ENCODE data around the gene TTC7B. TPM values are rescaled to one million over a fixed set of nuclear protein-coding genes. Genes with fewer than 3 reads are reported as not detected.
A peak's percentile ranks its signal among the peaks of the same experiment; 100 is the strongest.

TTC7B gene
- total and polyA plus RNA-seq, 9 donors: 17.6 to 44.7 (median 38.0) TPM

DNA sequence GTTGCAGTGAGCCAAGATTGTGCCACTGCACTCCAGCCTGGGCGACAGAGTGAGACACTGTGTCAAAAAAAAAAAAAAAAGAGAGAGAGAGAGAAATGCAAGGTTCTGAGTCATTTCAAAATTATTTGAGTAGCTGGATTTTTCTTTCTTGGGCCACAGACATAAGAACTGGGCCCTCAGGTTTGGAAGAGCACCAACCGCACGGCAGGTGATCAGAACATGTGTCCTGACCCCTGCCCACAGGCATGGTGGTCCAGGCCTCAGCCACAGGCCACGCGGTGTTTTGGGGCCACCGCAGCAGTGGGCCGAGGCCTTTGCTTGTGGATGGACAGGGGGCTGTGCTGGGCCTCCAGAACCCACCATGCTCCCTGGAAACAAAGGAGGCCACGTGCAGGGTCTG is 292.7 kb downstream of the TTC7B start:
- DNase-seq: no peak
- H3K4me3 ChIP-seq (ENCODE audit: low read length): no peak overlapping the region
- peaks cover 52% of the 10 kb centered on the region for H3K4me1 ChIP-seq (ENCODE audit: control insufficient read depth, insufficient read depth, low read length)
- WGBS (ENCODE audit: insufficient coverage): 75% methylated on average over 7 of the region's 8 CpGs
- no peaks in the 10 kb centered on the region for H3K27me3 ChIP-seq (ENCODE audit: control insufficient read depth, insufficient read depth, low read length)
- no peak overlapping the region for H3K27ac ChIP-seq (ENCODE audit: low read length)
- H3K9me3 ChIP-seq (replicated peaks; ENCODE audit: control insufficient read depth, low read depth, low read length): peaks cover 7% of the 10 kb centered on the region
- no peaks in the 10 kb centered on the region for H3K36me3 ChIP-seq (ENCODE audit: control insufficient read depth, insufficient read depth, low read length)

DNA sequence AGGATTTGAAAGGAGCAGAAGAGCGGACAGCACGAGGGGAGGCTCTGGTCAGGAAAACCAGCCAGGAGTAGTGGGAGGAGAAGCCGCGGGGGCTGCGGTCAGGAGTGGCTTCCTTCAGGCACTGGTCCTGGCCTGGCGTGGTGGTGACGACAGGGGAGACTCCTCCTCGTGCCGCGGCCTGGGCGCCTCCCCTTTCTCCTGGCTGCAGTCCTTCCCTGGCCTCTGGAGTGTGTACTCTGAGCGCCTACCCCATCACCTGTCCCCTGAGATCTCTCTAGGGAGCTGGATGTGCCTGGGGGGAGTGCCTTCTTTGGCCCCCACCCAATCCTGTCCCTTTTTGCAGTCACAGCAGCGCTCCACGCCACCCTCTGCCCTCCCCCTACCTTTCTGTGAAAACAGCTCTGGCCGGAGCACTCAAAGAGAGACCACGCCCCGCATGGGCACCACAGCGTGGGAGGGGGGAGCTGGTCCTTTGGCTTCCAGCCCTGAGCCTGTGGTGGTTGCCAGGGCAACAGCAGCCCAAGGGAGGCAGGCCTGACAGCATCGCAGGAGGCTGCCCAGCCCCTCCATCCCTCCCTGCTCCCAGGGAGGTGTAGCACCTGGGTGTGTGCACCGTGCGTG is 293.5 kb downstream of the TTC7B start:
- Histone ChIP-seq H3K4me1 (ENCODE audit: control insufficient read depth, insufficient read depth, low read length) (peaks cover 60% of the 10 kb centered on the region), H3K9me3 (replicated peaks; ENCODE audit: control insufficient read depth, low read depth, low read length) (peaks cover 7% of the 10 kb centered on the region), H3K36me3 (ENCODE audit: control insufficient read depth, insufficient read depth, low read length) (no peaks in the 10 kb centered on the region), H3K27me3 (ENCODE audit: control insufficient read depth, insufficient read depth, low read length) (no peaks in the 10 kb centered on the region), H3K27ac (ENCODE audit: low read length) (no peak overlapping the region), H3K4me3 (ENCODE audit: low read length) (no peak overlapping the region)
- DNase-seq: peak; percentile 37
- WGBS (ENCODE audit: insufficient coverage): 41% methylated on average over 11 of the region's 21 CpGs

DNA sequence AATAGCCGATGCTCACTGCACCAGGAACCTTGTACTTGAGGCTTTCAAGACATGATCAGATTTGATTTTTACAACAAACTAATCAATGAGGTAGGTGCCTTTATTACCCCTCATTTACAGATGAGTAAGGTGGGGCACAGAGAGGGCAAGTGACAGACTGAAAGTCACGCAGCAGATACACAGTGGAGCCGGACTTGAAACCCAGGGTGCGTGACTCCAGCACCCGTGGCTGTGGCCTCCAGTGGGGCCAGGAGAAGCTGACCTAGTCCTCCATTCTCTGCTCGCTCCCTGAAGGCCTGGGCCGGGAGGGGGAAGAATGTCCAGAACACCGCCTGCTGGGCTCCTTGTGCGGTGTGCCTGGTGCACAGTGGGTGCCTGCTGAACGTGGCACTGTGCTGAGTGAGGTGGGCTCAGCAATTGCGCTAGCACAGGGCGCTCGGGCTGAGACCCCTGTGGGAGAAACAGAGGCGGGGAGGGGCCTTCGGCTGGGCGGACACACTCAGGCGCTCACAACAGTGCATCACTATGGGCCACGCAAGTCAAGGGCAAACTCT is 294.2 kb downstream of the TTC7B start:
- no peak overlapping the region for H3K27ac ChIP-seq (ENCODE audit: low read length)
- peaks cover 7% of the 10 kb centered on the region for H3K9me3 ChIP-seq (replicated peaks; ENCODE audit: control insufficient read depth, low read depth, low read length)
- H3K4me1 ChIP-seq (ENCODE audit: control insufficient read depth, insufficient read depth, low read length): peaks cover 67% of the 10 kb centered on the region
- whole genome bisulfite sequencing (ENCODE audit: insufficient coverage): 85% methylated on average over 17 of the region's 18 CpGs
- no peak for DNase-seq
- no peaks in the 10 kb centered on the region for H3K27me3 ChIP-seq (ENCODE audit: control insufficient read depth, insufficient read depth, low read length)
- H3K4me3 ChIP-seq (ENCODE audit: low read length): no peak overlapping the region
- H3K36me3 ChIP-seq (ENCODE audit: control insufficient read depth, insufficient read depth, low read length): no peaks in the 10 kb centered on the region

DNA sequence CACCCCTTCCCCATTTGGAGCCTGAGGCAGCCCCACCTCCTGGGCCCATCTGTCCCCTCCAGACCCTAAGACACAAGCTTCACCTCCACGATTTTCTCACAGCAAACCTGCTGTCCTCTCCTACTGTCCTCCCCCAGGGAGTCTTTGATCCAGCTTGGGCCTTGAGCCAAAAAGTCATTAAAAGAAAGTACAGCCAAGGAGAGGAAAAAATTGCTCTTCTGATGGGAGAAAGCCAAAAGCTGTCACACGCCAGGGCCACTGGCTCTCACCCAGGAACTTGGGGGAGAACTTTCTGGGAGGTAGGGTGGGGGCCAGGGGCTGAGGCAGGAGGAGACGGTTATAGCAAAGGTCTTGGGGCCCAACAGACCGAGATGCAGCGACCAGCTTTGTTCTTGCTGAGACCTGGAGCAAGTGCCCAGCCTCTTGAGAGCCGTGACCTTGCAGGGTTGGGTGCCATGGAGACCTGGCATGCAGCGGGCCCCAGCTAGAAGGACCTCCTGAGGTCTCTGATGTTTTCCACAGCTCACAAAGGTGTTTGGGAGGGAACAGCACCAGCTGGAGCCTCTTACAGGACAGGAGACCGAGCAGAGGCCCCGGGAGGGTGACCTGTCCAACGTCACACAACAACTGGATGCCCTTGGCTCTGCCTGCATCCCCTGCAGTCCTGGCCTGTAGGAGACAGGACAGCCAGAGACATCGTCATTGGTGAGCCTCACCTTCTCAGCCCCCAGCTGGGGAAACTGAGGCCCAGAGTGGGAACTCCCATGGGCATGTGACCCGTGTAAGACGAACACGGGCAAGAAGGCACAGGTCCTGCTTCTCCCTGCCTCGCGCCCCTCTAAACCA is 294.9 kb downstream of the TTC7B start:
- WGBS (ENCODE audit: insufficient coverage): 37% methylated on average over 11 of the region's 16 CpGs
- no peak overlapping the region for H3K27ac ChIP-seq (ENCODE audit: low read length)
- H3K27me3 ChIP-seq (ENCODE audit: control insufficient read depth, insufficient read depth, low read length): no peaks in the 10 kb centered on the region
- H3K4me1 ChIP-seq (ENCODE audit: control insufficient read depth, insufficient read depth, low read length): peaks cover 72% of the 10 kb centered on the region
- H3K4me3 ChIP-seq (ENCODE audit: low read length): no peak overlapping the region
- H3K9me3 ChIP-seq (replicated peaks; ENCODE audit: control insufficient read depth, low read depth, low read length): peaks cover 4% of the 10 kb centered on the region
- H3K36me3 ChIP-seq (ENCODE audit: control insufficient read depth, insufficient read depth, low read length): no peaks in the 10 kb centered on the region
- peak; percentile 74 for DNase-seq

DNA sequence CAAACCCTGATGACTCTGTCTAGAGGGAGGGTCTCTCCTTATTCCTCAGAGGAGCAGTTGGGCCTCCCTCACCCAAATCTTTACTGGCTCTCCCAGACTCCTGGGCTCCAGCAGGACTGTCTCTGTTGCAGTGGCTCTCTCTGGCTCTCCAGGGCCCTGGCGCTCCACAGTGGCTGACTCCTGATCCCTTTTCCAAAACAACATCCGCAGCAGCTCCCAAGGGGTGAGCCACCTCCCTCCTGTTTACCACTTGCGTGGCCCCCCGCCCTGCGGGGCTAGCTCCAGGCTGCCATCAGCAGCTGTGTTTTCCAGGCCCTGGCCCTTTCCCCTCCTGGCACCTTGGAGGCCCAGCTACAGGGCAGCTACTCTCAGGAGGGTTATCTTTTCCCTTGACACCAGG is 295.9 kb downstream of the TTC7B start:
- DNase-seq: no peak
- Histone ChIP-seq H3K9me3 (replicated peaks; ENCODE audit: control insufficient read depth, low read depth, low read length) (peaks cover 4% of the 10 kb centered on the region), H3K4me3 (ENCODE audit: low read length) (no peak overlapping the region), H3K27me3 (ENCODE audit: control insufficient read depth, insufficient read depth, low read length) (no peaks in the 10 kb centered on the region), H3K4me1 (ENCODE audit: control insufficient read depth, insufficient read depth, low read length) (peaks cover 74% of the 10 kb centered on the region), H3K27ac (ENCODE audit: low read length) (no peak overlapping the region), H3K36me3 (ENCODE audit: control insufficient read depth, insufficient read depth, low read length) (no peaks in the 10 kb centered on the region)
- WGBS (ENCODE audit: insufficient coverage): 63% methylated on average over 5 of the region's 5 CpGs

DNA sequence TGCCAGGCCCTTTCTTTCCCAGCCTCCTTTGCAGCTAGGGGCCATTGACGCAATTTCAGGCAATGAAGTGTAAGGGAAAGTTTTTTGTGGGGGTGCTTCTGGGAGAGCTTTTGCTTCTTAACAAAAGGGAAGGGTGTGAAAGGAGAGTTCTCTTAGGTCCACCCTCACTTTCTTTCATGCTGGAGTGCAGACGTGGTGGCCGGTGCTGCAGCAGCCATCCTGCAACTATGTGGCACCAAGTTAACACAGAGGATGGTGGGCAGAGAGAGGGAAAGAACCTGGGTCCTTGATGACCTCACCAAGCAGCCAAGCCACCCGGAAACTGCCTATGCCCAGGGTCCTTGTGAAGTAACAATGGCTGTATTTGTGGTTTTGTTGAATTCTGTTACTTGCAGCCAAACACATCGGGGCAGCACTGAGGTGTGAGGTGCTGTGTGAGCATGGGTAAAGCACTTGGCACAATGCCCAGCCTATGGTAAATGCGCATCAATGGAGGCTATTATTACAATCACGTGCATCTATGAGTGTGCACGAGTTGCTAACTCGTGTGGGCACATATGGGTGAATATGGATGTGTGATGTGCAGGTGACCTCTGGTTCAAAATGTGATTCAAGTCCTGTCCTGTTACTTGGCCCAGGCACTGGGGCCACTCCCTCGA is 296.8 kb downstream of the TTC7B start:
- WGBS (ENCODE audit: insufficient coverage): 95% methylated on average over 8 of the region's 10 CpGs
- peaks cover 74% of the 10 kb centered on the region for H3K4me1 ChIP-seq (ENCODE audit: control insufficient read depth, insufficient read depth, low read length)
- H3K36me3 ChIP-seq (ENCODE audit: control insufficient read depth, insufficient read depth, low read length): no peaks in the 10 kb centered on the region
- H3K27ac ChIP-seq (ENCODE audit: low read length): no peak overlapping the region
- DNase-seq: no peak
- H3K27me3 ChIP-seq (ENCODE audit: control insufficient read depth, insufficient read depth, low read length): no peaks in the 10 kb centered on the region
- H3K9me3 ChIP-seq (replicated peaks; ENCODE audit: control insufficient read depth, low read depth, low read length): peaks cover 4% of the 10 kb centered on the region
- no peak overlapping the region for H3K4me3 ChIP-seq (ENCODE audit: low read length)

DNA sequence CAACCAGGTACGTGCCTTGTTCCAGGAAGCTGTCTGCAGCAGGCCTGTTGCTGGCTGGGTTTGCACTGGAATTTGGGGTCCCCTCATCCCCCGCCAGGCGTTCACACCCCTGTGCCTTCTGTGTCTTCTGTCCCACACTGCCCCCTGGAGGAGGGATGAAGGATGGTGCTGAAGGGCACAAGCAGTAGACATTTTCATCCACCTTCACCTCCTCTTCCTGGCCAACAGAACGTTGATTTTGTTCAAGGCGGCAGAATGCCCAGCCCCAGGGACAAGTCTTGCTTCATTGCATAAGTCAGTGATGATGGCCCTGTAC is 297.3 kb downstream of the TTC7B start:
- 87% methylated on average over 3 of the region's 5 CpGs for WGBS (ENCODE audit: insufficient coverage)
- H3K36me3 ChIP-seq (ENCODE audit: control insufficient read depth, insufficient read depth, low read length): no peaks in the 10 kb centered on the region
- no peak overlapping the region for H3K27ac ChIP-seq (ENCODE audit: low read length)
- peaks cover 74% of the 10 kb centered on the region for H3K4me1 ChIP-seq (ENCODE audit: control insufficient read depth, insufficient read depth, low read length)
- no peak for DNase-seq
- H3K27me3 ChIP-seq (ENCODE audit: control insufficient read depth, insufficient read depth, low read length): no peaks in the 10 kb centered on the region
- H3K4me3 ChIP-seq (ENCODE audit: low read length): no peak overlapping the region
- peaks cover 4% of the 10 kb centered on the region for H3K9me3 ChIP-seq (replicated peaks; ENCODE audit: control insufficient read depth, low read depth, low read length)

DNA sequence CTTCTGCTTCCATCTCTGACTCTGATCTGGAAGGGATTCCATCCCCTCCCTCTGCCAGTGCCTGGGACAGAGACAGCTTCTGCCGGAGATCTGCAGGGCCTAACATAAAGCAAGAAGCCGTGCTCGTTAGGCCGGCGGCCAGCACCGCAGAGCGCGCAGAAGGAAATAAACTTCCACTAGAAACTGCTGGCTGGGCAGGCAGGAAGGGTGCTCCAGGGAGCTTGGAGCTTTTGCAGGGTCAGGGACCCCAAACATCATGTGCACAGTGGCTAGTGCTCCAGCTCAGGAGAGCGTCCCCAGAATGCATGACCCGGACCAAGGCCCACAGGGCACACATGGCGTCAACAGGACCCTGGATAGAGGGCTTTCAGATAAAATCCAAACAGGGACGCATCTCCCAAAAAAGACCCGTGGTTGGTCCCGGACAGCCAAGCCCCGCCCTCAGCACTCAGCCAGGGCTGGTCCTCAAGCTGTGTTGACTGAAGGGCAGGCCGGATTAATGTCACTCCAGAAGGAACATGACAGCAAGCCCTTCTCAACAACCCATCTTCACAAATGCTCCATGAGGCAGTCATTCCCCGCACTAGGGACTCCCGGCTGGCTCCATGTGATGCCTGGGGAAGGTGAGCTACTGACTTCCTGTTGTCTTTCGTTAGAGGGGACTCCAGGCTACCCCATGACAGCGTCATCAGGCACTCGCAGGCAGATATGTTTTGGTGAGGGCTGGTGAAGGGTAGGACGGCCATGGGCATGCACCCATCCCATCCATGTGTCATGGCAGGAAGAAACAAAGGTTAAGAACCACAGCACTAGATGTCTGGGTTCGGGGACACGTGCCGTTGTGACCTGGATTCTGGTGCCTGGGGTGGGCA is 297.9 kb downstream of the TTC7B start:
- Histone ChIP-seq H3K4me1 (ENCODE audit: control insufficient read depth, insufficient read depth, low read length) (peaks cover 76% of the 10 kb centered on the region), H3K27me3 (ENCODE audit: control insufficient read depth, insufficient read depth, low read length) (no peaks in the 10 kb centered on the region), H3K36me3 (ENCODE audit: control insufficient read depth, insufficient read depth, low read length) (no peaks in the 10 kb centered on the region), H3K4me3 (ENCODE audit: low read length) (no peak overlapping the region), H3K27ac (ENCODE audit: low read length) (no peak overlapping the region), H3K9me3 (replicated peaks; ENCODE audit: control insufficient read depth, low read depth, low read length) (peaks cover 4% of the 10 kb centered on the region)
- 30% methylated on average over 17 of the region's 25 CpGs for WGBS (ENCODE audit: insufficient coverage)
- DNase-seq: peak; percentile 74

DNA sequence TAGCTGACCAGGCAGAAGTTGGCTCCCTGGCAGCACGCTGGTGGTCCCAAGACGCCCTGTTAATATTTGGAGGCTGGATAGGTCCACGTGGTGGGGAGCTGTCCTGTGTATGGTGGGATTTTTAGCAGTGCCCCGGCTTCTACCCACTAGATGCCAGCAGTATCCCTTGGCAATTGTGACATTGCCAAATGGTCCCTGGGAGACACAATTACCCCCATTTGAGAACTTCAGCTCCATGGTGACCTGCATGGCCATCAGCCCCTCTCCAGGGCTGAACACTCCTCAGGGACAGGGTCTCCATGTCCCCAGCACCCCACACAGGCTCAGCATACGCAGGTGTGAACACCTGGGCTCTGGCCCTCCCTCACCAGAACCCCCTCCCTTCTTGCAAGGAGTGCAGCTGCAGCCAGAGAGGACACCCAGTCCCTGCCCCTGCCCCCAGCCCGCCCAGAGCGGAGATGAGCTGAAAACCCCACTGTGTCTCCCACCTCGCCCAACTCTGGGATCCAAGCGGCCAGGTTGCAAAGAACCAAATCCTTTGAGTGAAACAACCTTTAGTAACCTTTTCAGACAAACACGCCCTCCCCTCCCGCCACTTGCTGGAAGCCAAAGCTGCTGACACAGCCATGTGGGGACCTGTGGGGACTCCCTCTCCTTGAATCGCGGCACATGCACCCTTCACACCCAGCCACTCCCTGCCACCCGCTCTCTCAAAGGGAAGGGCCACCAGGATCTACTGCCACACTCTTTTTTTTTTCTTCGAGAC is 299.0 kb downstream of the TTC7B start:
- Histone ChIP-seq H3K27ac (ENCODE audit: low read length) (no peak overlapping the region), H3K36me3 (ENCODE audit: control insufficient read depth, insufficient read depth, low read length) (no peaks in the 10 kb centered on the region), H3K27me3 (ENCODE audit: control insufficient read depth, insufficient read depth, low read length) (no peaks in the 10 kb centered on the region), H3K9me3 (replicated peaks; ENCODE audit: control insufficient read depth, low read depth, low read length) (peaks cover 4% of the 10 kb centered on the region), H3K4me1 (ENCODE audit: control insufficient read depth, insufficient read depth, low read length) (peaks cover 77% of the 10 kb centered on the region), H3K4me3 (ENCODE audit: low read length) (no peak overlapping the region)
- DNase-seq: no peak
- 54% methylated on average over 9 of the region's 15 CpGs for WGBS (ENCODE audit: insufficient coverage)
